GM19438 (cell line): Measurements from ENCODE around the gene CASP10.
A peak's percentile ranks its signal among the peaks of the same experiment; 100 is the strongest.

Experiments
- ATAC-seq: cut with Tn5 transposase; IDR thresholded peaks from one replicate; pipeline ENCODE4 v1.9.1; 2021; ENCODE audit warnings: low read depth; ENCODE audit not compliant: unreplicated experiment

The CASP10 gene

DNA sequence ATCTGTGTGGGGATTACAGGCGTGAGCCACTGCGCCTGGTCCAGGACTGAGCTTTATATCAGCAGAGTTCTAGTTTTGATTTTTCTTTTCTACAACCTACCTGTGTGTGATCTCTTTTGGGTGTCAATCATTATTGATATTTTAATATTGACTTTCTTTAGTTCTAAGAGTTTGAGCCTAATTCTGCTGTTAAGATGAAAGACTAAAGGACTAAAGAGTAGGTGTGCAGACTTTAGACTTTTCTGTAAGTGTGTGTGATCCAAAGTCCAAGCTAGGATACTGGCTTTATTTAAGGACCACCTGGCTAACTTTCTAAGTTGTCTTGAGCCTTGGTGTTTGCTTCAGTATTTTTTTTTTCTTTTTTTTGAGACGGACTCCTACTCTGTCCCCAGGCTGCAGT, 12.4 kb downstream of the CASP10 start:
- ATAC-seq: no peak

DNA sequence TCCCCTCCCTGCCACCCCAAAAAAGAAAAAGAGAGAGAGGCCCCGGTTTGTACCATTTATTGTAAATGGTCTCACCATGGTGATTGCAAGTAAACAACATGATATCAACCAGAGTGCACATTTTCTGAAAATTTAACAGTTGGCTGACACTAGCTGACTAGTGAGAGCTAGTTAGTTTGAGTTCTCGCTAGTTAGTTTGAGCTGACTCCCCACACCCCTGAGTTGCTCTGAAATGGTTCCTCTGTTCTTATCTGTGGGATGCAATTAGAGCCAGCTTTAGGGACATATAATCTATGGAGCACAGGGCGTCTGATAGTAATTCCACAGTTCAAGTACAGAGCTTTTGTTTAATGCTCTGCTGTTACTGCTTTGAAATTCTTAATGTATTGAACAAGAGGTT, 13.1 kb downstream of the CASP10 start:
- no peak for ATAC-seq

DNA sequence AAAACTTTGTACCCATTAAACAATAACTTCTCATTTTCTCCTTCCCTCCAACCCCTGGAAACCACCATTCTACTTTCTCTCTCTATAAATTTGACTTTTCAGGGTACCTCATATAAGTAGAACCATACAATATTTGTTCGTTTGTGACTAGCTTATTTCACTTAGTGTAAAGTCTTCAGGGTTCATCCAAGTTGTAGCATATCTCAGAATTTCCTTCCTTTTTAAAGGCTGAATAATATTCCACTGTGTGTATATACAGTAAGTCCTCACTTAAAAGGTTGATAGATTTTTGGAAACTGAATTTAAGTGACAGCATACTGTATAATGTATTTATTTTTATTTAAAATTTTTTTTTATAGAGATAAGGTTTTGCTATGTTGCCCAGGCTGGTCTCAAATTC, 13.9 kb downstream of the CASP10 start:
- no peak for ATAC-seq

DNA sequence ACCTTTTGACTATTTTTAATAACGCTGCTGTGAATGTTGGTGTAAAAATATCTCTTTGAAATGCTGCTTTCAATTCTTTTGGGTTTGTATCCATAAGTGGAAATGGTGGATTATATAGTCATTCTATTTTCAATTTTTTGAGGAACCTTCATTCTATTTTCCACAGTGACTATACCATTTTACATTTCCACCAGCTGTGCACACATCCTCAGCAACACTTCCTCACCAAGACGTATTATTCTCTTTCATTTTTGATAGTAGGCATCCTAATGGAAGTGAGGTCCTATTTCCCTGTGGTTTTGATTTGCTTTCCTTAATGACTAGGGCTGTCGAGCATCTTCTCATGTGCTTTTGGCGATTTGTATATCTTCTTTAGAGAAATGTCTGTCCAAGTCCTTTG, 14.8 kb downstream of the CASP10 start:
- no peak for ATAC-seq

DNA sequence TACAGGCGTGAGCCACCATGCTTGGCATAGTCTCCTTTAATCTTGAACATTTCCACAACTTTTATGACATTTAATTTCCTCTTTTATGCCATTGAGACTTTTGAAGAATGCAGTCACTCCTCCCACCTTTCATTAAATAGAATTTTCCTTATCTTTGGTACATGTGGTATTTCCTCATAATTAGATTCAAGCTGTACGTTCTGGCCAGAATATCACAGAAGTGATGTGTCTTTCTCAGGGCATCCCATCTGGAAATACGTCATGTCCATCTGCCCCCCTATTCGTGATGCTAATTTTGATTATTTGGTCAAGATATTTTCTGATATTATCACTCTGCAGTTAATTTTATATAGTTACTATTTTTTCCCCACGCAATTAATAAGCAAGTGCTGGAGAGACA, 16.9 kb downstream of the CASP10 start:
- ATAC-seq: no peak

DNA sequence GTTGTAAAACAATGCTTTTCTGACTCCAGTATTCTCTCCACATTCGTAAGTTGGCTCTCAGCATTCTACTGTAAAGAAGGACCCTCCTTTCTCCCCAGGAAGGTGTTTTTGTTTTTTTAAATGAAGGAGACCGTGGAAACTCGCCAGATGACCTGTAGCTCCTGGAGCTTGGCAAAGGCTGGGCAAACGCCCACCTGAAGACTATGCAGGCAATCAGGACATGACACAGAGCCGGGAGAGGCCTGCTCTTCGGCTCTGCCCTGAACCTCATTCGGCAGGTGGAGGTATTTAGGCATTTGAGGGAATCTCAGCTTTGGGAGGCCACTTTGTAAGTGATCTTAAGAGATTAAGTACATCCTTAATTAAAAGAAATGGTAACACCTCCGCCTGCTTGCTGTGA, 17.4 kb downstream of the CASP10 start:
- ATAC-seq: no peak

DNA sequence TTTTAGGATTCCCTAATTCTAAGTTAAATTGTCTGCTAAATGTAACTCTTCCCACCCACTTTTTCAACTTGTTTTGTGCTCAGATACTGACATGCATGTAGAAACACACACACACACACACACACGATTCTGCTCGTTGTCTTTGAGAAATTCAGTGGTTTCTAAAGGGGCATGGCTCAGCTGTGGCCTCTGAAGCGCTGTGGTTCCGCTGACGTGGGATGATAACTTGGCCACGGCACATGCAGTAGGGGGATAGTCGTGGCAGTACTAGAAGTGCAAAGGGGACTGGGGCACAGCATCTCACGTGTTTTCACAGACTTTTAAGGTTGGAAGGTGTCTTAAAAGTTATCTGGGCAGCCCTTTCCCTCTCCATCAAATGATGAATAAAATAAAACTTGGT, 18.4 kb downstream of the CASP10 start:
- ATAC-seq: no peak

DNA sequence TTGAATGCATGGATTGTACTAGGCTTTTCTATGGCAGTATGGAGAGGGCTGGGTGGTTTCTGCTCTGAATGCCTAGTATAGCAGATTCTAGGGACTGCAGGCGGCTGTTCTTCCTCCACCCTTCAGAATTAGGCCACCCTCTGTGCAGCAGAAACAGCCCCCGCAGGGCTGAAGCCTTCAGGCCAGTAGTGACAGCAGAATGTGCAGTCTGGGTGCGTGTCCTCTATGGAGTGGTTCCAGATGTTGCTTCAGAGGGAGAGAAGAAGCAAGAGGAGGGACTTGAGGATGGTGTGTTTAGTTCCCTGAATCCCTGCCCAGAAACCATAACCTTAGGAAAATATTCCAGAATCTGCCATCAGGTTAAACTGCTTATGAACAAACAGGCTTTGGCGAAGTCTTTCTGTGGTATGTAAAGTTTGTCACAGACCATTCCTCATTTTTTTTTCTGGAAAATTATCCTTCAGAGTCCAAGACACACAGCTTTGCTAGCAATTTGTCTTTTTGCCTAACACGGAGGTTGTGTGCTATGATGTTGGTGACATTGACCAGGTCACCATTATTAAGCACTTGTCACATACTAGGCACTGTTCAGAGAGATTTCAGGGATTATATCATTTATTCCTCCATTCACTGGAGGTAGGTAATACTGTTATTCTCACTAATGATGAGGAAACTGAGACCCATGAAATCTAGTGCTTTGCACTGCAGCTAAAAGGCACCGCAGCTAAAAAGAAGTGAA, 21.1 kb downstream of the CASP10 start:
- ATAC-seq: no peak

DNA sequence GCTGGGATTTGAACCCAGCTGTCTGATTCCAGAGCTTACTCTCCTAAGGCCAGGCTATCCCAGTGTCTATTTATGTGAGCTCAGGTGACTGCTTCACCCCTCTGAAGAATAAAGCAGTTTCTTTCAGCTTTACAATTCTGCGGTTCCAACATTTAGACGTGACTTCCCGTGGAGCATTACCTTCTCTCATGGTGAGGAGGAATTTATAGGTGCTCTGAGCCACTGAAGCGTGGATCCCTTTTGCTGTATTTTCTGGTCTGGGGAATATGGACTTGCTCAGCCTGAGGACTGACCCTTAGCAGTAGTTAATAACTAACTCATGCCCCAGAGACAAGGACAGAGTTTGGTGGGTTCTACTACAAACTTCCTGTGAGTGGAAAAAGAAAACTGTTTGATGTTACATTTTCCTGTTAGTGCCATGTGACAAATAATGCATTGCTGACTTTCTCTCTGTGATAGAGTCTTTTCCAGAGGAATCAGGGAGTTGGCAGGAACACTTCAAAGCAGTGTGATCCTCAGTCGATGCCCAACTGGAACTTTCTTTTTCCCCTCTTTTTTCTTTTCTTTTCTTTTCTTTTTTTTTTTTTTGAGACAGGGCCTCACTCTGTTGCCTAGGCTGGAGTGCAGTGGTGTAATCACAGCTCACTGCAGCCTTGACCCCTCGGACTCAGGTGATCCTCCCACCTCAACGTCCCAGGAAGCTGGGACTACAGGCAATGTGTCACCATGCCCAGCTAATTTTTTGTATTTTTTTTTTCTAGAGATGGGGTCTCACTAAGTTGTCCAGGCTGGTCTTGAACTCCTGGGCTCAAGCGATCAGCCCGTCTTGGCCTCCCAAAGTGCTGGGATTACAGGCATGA, 21.9 kb downstream of the CASP10 start:
- ATAC-seq: no peak

DNA sequence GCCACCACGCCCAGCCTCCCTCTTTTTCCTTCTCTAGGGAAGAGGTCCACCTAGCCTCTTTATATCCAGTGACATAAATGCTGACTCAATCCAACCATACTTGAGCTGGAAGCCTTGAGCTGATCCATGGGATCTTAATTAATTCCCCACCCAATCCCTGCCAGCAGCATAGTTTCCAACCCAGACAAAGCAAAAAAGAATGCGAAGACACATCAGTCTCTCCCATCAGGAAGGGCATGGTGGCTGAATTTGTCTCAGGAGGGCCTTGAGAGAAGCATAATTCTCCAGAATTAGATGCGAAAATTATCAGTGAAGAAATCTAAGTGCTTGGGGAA, 22.5 kb downstream of the CASP10 start:
- ATAC-seq: no peak

DNA sequence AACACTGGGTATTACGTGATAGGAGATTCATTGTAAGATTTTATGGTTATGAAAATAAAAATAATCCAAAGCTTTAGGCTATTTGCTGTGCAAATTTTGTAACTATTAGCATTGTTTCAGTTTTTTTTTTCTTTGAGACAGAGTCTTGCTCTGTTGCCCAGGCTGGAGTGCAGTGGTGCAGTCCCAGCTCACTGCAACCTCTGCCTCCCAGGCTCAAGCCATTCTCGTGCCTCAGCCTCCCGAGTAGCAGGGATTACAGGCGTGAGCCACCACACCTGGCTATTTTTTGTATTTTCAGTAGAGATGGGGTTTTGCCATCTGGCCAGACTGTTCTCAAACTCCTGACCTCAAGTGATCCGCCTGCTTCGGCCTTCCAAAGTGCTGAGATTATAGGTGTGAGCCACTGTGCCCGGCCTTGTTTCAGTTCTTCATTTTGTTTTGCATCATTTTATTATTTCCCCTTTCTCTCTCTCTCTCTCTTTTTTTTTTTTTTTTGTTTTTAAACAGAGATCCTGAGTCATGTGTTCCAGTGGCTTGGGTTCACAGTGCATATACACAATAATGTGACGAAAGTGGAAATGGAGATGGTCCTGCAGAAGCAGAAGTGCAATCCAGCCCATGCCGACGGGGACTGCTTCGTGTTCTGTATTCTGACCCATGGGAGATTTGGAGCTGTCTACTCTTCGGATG, 25.8 kb downstream of the CASP10 start:
- ATAC-seq: no peak

DNA sequence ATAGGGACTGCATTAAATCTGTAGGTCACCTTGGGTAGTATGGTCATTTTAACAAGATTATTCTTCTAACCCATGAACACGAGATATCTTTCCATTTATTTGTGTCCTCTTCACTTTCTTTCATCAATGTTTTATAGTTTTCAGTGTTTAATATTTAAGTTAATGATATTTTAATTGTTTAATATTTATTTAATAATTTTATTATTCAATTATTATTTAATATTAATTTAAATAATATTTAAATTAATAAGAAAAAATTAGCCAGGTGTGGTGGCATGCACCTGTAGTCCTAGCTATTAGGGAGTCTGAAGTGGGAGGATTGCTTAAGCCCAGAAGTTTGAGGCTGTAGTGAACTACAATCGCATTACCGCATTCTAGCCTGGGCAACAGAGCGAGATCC, 33.0 kb downstream of the CASP10 start:
- ATAC-seq: no peak

DNA sequence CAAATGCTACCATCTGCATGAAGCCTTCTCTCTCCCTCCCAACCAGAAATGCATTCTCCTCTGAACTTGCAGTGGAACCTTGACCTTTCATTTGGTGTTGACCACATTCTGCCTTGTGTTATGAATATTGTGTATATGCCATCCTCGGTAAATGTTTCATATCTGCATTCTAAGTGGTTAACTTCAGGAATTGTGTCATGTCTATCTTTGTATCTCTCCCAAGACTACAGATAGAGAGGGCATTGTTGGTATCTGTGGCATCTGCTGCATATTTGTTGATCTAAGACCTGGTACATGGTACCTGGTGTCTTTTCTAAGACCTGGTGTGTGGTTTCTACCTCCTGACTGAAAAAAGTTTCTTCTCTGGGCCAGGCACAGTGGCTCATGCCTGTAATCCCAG, 34.0 kb downstream of the CASP10 start:
- ATAC-seq: no peak

DNA sequence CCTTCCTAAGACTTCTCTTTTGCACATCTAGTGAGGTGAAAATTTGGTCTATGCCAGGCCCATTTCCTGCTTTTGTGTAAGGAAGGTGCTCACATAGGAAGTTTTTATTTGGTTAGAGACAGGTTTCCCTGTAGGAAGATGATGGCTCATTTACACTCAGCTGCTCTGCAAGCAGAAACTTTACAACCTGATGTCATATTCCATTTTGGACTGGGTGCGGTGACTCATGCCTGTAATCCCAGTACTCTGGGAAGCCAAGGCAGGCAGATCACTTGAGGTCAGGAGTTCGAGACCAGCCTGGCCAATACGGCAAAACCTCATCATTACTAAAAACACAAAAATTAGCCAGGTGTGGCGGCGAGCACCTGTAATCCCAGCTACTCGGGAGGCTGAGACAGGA, 35.8 kb downstream of the CASP10 start:
- ATAC-seq: no peak

DNA sequence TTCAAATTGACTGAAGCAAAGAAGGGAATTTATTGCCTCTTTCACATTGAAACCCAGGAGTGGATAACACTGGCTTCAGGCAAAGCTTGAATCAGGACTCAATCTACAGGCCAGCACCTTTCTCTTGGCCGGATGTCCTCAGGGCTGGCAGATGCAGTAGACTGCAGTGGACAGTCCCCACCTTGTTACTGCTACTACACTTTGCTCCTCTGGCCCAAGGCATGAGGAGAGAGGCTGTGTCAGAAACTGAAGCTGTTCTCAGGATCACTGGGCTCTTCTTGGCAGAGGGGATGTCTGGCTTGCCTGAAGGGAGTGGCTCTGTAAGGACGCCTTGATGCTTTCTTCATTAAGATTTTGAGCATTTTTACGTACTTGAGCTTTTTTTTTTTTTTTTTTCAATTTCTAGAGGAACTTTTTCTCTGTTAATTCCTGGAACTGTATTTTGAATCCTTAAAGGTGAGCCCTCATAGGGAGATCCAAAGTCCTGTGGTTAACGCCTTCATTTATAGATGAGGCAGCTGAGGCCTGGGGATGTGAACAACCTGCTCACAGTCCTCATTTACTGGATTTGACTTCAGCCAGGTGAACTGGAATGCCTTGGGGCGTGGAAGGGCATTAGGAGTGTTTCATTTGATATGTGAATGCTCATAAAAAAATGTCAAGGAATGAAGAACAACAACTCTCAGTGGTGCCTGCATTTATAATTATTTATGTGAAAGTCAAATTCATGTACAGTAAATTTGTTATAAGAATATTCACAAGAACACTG, 36.6 kb downstream of the CASP10 start:
- no peak for ATAC-seq

DNA sequence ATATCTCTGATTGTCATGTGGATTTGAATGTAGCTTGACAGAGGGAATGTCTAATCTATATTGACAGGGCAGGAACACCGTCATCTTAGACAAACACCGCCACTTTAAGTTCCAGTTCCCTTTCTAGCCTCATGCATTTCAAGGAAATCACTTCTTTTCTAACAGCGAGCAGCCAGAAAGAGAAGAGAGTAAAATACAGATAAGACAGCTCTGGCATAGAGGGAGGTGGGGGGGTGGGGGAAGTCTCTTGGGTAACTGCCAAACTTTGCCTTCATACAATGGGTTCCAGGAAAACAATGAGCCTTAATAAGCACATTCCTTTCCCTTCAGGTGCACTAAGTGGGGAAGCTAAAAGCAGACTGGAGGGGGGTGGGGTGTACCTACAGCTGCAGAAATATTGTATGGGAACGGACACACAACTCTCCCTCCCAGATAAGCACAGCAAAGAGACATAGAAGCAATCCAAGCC, 37.2 kb downstream of the CASP10 start:
- ATAC-seq: no peak

DNA sequence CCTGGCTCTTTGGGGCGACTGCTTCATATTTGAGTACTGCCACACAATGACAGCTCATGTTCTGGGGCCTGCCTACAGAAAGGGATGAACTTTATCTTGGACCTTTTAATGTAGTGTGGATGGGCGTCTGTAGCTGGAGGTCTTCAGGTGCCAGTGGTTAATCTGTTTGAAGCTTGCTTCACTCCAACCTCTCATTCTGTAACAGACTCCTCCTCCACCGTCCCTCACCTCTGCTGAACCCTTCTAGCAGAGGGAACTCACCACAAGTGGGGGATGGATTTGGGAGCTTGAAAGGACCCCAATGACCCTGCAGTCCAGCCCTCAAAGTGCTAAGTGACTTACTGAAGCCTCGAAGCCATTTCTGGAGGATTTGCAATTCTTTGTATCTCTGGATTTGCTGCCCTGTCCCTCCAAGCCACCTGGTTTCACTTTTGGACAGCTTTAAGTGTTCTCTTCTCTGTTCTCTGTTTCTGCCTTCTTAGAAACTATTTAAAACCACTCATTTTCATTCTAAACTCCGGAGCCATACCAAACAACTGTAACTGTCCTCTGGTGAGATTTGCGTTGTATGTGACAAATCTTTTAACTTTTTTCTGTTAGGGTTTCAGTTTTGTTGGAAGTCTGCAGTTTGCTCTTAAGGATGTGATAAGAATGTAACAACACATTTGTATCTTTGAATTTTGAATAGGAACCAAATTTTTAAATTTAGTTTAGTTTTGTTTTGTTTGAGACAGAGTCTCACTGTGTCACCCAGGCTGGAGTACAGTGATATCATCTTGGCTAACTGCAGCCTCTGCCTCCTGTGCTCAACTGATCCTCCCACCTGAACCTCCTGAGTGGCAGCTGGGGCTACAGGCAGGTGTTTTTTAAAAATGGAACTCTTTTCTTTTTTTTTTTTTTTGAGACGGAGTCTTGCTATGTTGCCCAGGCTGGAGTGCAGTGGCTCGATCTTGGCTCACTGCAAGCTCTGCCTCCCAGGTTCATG, 40.4 kb downstream of the CASP10 start:
- ATAC-seq: peak; percentile 92

DNA sequence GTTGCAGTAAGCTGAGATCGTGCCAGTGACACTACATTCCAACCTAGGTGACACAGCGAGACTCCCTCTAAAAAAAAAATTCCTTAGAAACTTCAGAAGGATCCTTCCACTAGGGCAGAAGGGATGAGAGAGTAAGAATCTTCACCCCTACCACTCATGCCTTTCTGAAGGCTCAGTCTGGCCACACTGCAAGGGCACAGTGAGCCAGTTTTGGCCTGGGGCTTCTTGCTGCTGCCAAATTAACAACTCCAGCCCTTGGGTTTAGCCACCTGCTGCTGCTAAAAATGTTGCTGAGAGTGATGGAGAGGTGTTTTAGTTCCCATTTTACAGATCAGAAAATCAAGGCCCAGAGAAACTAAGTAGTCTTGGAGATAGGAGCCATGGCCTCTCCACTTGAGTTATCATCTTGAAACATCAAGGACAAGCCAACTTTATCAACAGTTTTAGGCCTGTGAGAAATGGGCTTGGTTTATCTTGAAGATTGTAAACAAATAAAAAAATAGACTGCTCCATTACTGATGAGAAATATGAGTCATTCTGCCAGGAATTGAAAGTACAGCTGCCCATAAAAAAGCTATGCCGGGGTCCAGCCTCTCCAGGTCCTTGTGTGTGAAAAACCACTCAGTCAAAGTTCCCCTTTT, 45.5 kb downstream of the CASP10 start:
- ATAC-seq: no peak

DNA sequence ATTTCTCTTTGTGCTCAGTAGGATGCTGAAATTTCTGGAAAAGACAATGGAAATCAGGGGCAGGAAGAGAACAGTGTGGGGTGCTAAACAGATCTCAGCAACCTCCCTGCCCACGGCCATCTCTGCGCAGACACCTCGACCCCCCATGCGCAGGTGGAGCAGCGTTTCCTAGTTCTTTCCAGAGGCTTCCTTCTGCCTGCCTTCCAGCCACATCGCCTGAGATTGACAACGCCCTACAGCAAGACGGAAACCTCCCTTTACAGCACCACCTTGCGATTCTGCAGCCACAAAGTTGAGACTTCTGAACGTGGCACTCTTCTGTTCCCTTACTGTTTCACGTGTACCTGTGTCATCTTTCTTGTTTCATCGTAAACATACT, 46.0 kb downstream of the CASP10 start:
- ATAC-seq: no peak
